ENCODE measurements around the gene ENOSF1.

ENOSF1 gene

GRCh38 chr18:629269-630150 is 82.9 kb downstream of the ENOSF1 start:
- TF ChIP-seq CTCF (IDR thresholded peaks at IDR 0.05; ENCODE audit: low read depth, low read length, missing control alignments), result peak; percentile 22
- no peak overlapping the region for H3K27ac ChIP-seq
- no peaks in the 10 kb centered on the region for H3K36me3 ChIP-seq (replicated peaks)
- in situ Hi-C loops (cut with HindIII; ENCODE audit: low pct_ligation_motif_present, low sequenced_read_pairs), result no loop called here
- H3K27me3 ChIP-seq (replicated peaks), result no peaks in the 10 kb centered on the region
- peak; percentile 16 for DNase-seq
- no peak overlapping the region for H3K4me3 ChIP-seq (ENCODE audit: low read depth, low read length)

- no peak overlapping the region for H3K27ac ChIP-seq
- H3K4me3 ChIP-seq (ENCODE audit: low read depth, low read length), result no peak overlapping the region
- no peak for TF ChIP-seq CTCF (IDR thresholded peaks at IDR 0.05; ENCODE audit: low read depth, low read length, missing control alignments)
- DNase-seq, result no peak
- no peaks in the 10 kb centered on the region for H3K36me3 ChIP-seq (replicated peaks)
- in situ Hi-C loops (cut with HindIII; ENCODE audit: low pct_ligation_motif_present, low sequenced_read_pairs), result no loop called here
- peaks cover under 1% of the 10 kb centered on the region for H3K27me3 ChIP-seq (replicated peaks)
These were observed 85.2 kb downstream of the ENOSF1 start for GRCh38 chr18:627231-627630.

GRCh38 chr18:623761-624620 is 88.4 kb downstream of the ENOSF1 start:
- Histone ChIP-seq H3K27ac (no peak overlapping the region), H3K27me3 (replicated peaks) (peaks cover 10% of the 10 kb centered on the region), H3K4me3 (ENCODE audit: low read depth, low read length) (no peak overlapping the region), H3K36me3 (replicated peaks) (no peaks in the 10 kb centered on the region)
- in situ Hi-C loops (cut with HindIII; ENCODE audit: low pct_ligation_motif_present, low sequenced_read_pairs), result loop anchor here (25.0 kb wide), 1 partner anchor 213 kb away; no protein-coding TSS in a partner anchor
- peak; percentile 76 for DNase-seq
- peak; percentile 88 for TF ChIP-seq CTCF (IDR thresholded peaks at IDR 0.05; ENCODE audit: low read depth, low read length, missing control alignments)

- in situ Hi-C loops (cut with HindIII; ENCODE audit: low pct_ligation_motif_present, low sequenced_read_pairs), result loop anchor here (25.0 kb wide), 1 partner anchor 215 kb away; no protein-coding TSS in a partner anchor
- Histone ChIP-seq H3K4me3 (ENCODE audit: low read depth, low read length) (no peak overlapping the region), H3K36me3 (replicated peaks) (no peaks in the 10 kb centered on the region), H3K27me3 (replicated peaks) (peaks cover 17% of the 10 kb centered on the region), H3K27ac (no peak overlapping the region)
- no peak for DNase-seq
- TF ChIP-seq CTCF (IDR thresholded peaks at IDR 0.05; ENCODE audit: low read depth, low read length, missing control alignments), result no peak
These were observed 90.1 kb downstream of the ENOSF1 start for GRCh38 chr18:622289-622688.

- in situ Hi-C loops (cut with HindIII; ENCODE audit: low pct_ligation_motif_present, low sequenced_read_pairs), result loop anchor here (25.0 kb wide), 1 partner anchor 216 kb away; no protein-coding TSS in a partner anchor
- TF ChIP-seq CTCF (IDR thresholded peaks at IDR 0.05; ENCODE audit: low read depth, low read length, missing control alignments), result no peak
- Histone ChIP-seq H3K27ac (no peak overlapping the region), H3K36me3 (replicated peaks) (no peaks in the 10 kb centered on the region), H3K4me3 (ENCODE audit: low read depth, low read length) (no peak overlapping the region), H3K27me3 (replicated peaks) (peaks cover 17% of the 10 kb centered on the region)
- no peak for DNase-seq
These were observed 91.0 kb downstream of the ENOSF1 start for GRCh38 chr18:621291-622043.
